ENCODE measurements around the gene WDR18. TPM values are rescaled to one million over a fixed set of nuclear protein-coding genes. Genes with fewer than 3 reads are reported as not detected.
A peak's percentile ranks its signal among the peaks of the same experiment; 100 is the strongest.

Gene WDR18
- total and polyA plus RNA-seq, 2 of the 8 experiments (the other 6 are each of a cell fraction or from before 2014, with no cell fraction given): 87.7 to 177 TPM

DNA sequence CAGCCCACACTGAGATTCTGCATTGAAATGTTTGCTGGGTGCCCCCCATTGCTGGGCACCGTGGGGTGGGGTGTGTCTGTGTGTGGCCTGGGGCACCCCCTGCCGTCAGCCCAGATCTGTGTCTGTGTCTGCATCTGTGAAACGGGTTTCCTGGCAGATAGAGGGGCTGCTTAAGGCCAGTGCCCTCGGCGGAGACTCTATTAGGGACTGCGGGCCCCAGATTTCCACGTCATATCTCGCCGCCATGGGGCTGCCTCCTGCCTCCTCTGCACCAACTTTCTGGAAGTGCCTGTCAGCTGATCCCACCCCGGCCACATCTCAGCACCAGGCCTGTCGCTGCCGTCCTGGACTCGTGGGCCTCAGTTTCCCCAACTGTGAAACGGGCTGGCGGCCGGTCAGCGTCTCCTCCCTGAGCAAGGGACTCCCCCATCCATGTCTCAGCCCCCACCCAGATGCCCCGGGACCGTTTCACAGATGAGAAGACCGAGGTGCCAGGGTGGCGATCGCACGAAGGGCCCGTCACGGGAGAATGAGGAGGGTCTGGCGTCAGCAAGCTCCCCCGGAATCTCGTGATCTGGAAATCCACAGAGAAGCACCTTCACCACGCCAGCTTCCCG is 36.9 kb upstream of the WDR18 start:
- FAIRE-seq (no peak), DNase-seq (ENCODE audit: low read depth in 1 of 2, low spot score in 2 of 2) (no peak)
- Histone ChIP-seq H3K56ac (replicated peaks; ENCODE audit: insufficient read length, low read depth, low read length) (no peak overlapping the region), H2BK5ac (ENCODE audit: low read depth, low read length) (no peak overlapping the region), H2BK20ac (ENCODE audit: low read length) (no peak overlapping the region), H4K8ac (ENCODE audit: extremely low read depth, insufficient read depth, low read length) (0 out of 2 replicates have a peak overlapping the region, but pooled peaks have one; percentile 15), H4K91ac (replicated peaks; ENCODE audit: insufficient read length, low read length) (no peak overlapping the region), H3K27ac (ENCODE audit: low read depth, low read length) (no peak overlapping the region; the same call in 1 of the 2 replicates), H3K36me3 (ENCODE audit: control insufficient read depth in 2 of 4, insufficient read depth in 4 of 4, low read length in 3 of 4) (peaks cover 0 to 10% (median 1%) of the 10 kb centered on the region in 4 experiments; a peak in 2 of 8 replicates), H3K4me1 (replicated peaks in 1 of 4; ENCODE audit: control insufficient read depth in 3 of 4, insufficient read depth in 4 of 4, low read length in 3 of 4) (peaks cover 0 to under 1% (median 0%) of the 10 kb centered on the region in 4 experiments; a peak in 1 of 7 replicates), H3K18ac (ENCODE audit: extremely low read depth, low read length) (no peak overlapping the region), H2AFZ (ENCODE audit: low read length) (no peak overlapping the region), H3K79me1 (ENCODE audit: low read depth, low read length) (peaks cover 12% of the 10 kb centered on the region), H2BK12ac (ENCODE audit: low read depth, low read length) (no peak overlapping the region), H3K14ac (ENCODE audit: insufficient read length) (no peak overlapping the region), H4K20me1 (replicated peaks in 1 of 2; ENCODE audit: control insufficient read depth in 1 of 2, insufficient read depth in 2 of 2, low read length in 2 of 2) (peaks cover 0 to 22% of the 10 kb centered on the region in 2 experiments), H3K27me3 (replicated peaks in 1 of 4; ENCODE audit: control insufficient read depth in 3 of 4, extremely low read depth in 1 of 4, insufficient read depth in 3 of 4, low read length in 3 of 4) (no peaks in the 10 kb centered on the region), H3K23ac (ENCODE audit: insufficient read length) (no peak overlapping the region), H2BK15ac (ENCODE audit: low read length) (no peak overlapping the region), H3K9ac (replicated peaks in 1 of 4; ENCODE audit: extremely low read depth in 1 of 4, low read depth in 3 of 4, low read length in 3 of 4) (no peak overlapping the region), H3K79me2 (ENCODE audit: control insufficient read depth in 1 of 2, insufficient read depth in 2 of 2, low read length in 2 of 2) (peaks cover 0 to 16% of the 10 kb centered on the region in 2 experiments; a peak in 2 of 4 replicates), H3K23me2 (ENCODE audit: low read depth, low read length) (no peaks in the 10 kb centered on the region), H3K4me2 (ENCODE audit: insufficient read depth in 1 of 2, low read depth in 2 of 2, low read length in 2 of 2) (no peak overlapping the region), H2AK5ac (ENCODE audit: low read depth, low read length) (no peak overlapping the region), H3K9me3 (ENCODE audit: insufficient read depth in 2 of 2, low read depth in 1 of 2, low read length in 1 of 2) (no peaks in the 10 kb centered on the region), H2BK120ac (replicated peaks; ENCODE audit: low read depth, low read length) (no peak overlapping the region), H3K4me3 (ENCODE audit: extremely low read depth in 1 of 4, insufficient read depth in 2 of 4, low read depth in 3 of 4, low read length in 4 of 4) (no peak overlapping the region), H4K5ac (ENCODE audit: insufficient read length, low read depth, low read length) (no peak overlapping the region), H3K4ac (replicated peaks; ENCODE audit: insufficient read length, low read depth, low read length) (no peak overlapping the region)
- CTCF ChIA-PET (ENCODE audit: partially characterized antibody): interaction anchor here (0.7 to 1.3 kb wide), 3 partner anchors 11 to 564 kb away, joined by 3 to 4 read pairs (median 3); no protein-coding TSS in a partner anchor
- WGBS, 2 experiments (ENCODE audit: extremely low coverage in 1 of 2, insufficient coverage in 1 of 2, insufficient read length in 1 of 2, insufficient replicate concordance in 2 of 2, low coverage in 1 of 2, low lambda C conversion rate in 2 of 2, missing lambda C conversion rate in 1 of 2): 95% methylated on average over 30 of the region's 30 CpGs; no CpG with 5 or more reads in 1 of the 2 experiments
- POLR2A ChIA-PET (ENCODE audit: partially characterized antibody): interaction anchor here (1.8 kb wide), 1 partner anchor 15 kb away, joined by 3 read pairs; no protein-coding TSS in a partner anchor
- TF ChIP-seq POLR2A (IDR thresholded peaks at IDR 0.05; ENCODE audit: control extremely low read depth in 1 of 2, low read depth in 2 of 2, low read length in 2 of 2) (no peak), SIX5 (IDR thresholded peaks at IDR 0.05; ENCODE audit: low read depth, low read length) (no peak), BCL11A (IDR thresholded peaks at IDR 0.05; ENCODE audit: low read depth in 2 of 2, low read length in 2 of 2) (no peak), JUND (IDR thresholded peaks at IDR 0.05; ENCODE audit: low read length) (no peak), MAFK (IDR thresholded peaks at IDR 0.05; ENCODE audit: low read depth, low read length) (no peak), BRCA1 (IDR thresholded peaks at IDR 0.05; ENCODE audit: low read depth, low read length) (no peak), POLR2AphosphoS5 (IDR thresholded peaks at IDR 0.05; ENCODE audit: low read depth, low read length) (no peak), HDAC2 (IDR thresholded peaks at IDR 0.05; ENCODE audit: borderline replicate concordance in 1 of 2, low read depth in 2 of 2, low read length in 2 of 2) (no peak), KDM4A (IDR thresholded peaks at IDR 0.05; ENCODE audit: low read depth, low read length, severe bottlenecking) (no peak), PHF8 (conservative IDR thresholded peaks at IDR 0.05; ENCODE audit: low read depth, low read length) (no peak)
- TF ChIP-seq, protein P1, sequence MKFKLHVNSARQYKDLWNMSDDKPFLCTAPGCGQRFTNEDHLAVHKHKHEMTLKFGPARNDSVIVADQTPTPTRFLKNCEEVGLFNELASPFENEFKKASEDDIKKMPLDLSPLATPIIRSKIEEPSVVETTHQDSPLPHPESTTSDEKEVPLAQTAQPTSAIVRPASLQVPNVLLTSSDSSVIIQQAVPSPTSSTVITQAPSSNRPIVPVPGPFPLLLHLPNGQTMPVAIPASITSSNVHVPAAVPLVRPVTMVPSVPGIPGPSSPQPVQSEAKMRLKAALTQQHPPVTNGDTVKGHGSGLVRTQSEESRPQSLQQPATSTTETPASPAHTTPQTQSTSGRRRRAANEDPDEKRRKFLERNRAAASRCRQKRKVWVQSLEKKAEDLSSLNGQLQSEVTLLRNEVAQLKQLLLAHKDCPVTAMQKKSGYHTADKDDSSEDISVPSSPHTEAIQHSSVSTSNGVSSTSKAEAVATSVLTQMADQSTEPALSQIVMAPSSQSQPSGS (IDR thresholded peaks at IDR 0.05; ENCODE audit: low read length): no peak

Data from H1 (cell line).